GM19240 (cell line): ENCODE data around the gene MLF2.
"Not testable (repeated sequence)": the region's sequence is repeated elsewhere in the genome, so short reads cannot be mapped to it uniquely, and the experiment has no call there.

ENCODE experiments used
- DNase-seq: peaks from one replicate; pipeline ENCODE4 v3.0.0; 2011; ENCODE audit warnings: low spot score; ENCODE audit not compliant: insufficient read length

MLF2 gene

GRCh38 chr12:6735448-6736191 is 17.3 kb downstream of the MLF2 start:
- DNase-seq = peak; percentile 49

DNA sequence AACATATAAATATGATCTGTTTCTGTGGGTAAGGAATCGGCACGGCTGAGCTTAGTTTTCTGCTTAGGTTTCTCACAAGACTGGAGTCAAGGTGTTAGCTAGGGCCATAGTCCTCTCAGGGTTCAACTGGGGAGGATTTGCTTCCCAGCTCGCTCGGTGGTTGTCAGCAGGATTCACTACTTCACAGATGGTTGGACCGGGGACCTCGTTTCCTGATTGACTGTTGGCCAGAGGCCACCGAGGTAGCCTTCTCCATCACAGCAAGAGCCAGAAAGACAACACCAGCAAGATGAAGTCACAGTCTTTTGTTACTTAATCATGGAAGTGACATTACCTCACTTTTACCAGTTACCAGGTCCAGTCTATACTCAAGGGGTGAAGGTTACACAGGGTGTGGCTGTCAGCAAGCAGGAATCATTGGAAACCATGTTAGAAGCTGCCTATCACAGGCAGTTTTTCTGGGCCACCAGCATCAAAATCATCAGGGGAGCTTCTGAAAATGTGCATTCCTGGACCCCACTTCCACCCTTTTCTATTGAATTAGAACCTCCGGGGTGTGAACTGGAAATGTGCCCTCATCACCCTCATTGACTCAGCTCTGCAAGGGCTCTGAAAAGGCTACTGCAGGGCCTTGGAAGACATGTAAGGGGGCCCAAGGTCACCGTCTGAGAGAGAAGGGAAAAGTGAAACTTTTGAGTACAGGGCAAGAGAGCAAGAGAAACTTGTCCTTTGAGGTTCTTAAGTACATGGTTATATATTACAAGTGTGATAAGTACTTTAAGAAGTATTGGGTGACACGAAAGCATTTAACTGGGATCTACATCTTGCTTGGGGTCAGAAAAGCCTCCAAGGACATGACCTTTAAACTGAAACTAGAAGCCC is 18.2 kb downstream of the MLF2 start:
- no peak for DNase-seq

DNA sequence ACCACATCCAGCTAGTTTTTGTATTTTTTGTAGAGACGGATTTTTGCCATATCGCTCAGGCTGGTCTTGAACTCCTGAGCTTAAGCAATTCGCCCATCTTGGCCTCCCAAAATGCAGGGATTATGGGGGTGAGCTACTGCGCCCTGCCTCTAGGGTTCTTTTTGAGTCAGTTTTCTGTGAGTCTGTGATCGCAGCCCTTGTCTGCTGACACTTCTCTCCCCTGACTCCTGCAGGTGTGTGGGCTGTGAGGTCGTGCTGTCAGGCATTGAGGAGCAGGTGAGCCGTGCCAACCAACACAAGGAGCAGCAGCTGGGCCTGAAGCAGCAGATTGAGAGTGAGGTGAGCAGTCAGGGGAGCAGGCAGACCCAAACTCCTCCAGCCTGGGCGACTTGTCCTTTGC is 22.8 kb downstream of the MLF2 start:
- DNase-seq = no peak

DNA sequence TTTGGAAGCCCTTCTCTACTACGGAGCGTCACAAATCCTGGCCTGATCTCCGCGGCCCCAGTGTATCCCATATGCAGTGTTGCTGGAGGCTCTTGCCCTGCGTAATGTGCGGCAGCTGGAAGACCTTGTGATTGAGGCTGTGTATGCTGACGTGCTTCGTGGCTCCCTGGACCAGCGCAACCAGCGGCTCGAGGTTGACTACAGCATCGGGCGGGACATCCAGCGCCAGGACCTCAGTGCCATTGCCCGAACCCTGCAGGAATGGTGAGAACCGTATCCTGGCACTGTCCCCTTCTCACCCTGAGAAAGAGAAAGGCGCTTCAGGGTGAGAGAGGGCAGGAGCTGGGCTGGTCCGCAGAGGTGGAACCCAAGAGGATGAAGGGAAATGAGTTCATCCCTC is 23.8 kb downstream of the MLF2 start:
- DNase-seq = no peak

- DNase-seq = no peak
Observed at GRCh38 chr12:6725350-6725749, 27.6 kb downstream of the MLF2 start.

DNA sequence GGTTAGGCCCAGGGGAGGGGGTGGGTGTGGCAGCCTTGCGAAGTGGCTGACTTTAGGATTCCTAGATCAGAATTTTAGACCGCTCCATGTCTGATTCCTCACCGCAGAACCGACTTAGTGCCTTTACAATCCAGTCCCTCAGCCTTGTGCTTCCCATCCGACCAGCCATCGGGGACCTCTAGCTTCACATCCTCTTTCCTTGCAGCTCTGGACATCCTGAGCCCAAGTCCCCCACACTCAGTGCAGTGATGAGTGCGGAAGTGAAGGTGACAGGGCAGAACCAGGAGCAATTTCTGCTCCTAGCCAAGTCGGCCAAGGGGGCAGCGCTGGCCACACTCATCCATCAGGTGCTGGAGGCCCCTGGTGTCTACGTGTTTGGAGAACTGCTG is 28.5 kb downstream of the MLF2 start:
- DNase-seq = no peak

GRCh38 chr12:6723607-6724408 is 29.1 kb downstream of the MLF2 start, which contains the start of gene COPS7A:
Gene COPS7A (plus strand): TSS chr12:6724046. CDS start chr12:6724657, 611 bp downstream.
- DNase-seq = peak; percentile 97

DNA sequence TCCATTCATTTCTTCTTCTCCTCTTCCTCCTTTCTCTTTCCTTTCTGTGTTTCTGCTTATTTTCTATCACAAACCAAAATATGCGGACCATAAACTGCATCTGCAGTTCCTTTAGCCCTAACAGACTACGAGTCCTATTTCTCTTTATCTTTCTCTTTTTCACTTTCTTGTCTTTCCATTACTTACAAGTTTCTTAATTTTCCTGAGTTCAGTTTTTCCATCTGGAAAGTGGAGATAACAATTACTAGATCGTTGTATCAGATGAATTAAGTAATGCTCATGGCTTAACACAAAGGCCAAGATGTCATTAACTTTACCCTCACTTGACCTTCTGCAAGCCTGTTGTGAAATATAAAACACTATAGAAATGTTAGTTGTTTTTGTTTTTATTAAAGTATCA is 30.1 kb downstream of the MLF2 start:
- DNase-seq = no peak

GRCh38 chr12:6716874-6717437 is 36.0 kb downstream of the MLF2 start:
- DNase-seq = no peak

DNA sequence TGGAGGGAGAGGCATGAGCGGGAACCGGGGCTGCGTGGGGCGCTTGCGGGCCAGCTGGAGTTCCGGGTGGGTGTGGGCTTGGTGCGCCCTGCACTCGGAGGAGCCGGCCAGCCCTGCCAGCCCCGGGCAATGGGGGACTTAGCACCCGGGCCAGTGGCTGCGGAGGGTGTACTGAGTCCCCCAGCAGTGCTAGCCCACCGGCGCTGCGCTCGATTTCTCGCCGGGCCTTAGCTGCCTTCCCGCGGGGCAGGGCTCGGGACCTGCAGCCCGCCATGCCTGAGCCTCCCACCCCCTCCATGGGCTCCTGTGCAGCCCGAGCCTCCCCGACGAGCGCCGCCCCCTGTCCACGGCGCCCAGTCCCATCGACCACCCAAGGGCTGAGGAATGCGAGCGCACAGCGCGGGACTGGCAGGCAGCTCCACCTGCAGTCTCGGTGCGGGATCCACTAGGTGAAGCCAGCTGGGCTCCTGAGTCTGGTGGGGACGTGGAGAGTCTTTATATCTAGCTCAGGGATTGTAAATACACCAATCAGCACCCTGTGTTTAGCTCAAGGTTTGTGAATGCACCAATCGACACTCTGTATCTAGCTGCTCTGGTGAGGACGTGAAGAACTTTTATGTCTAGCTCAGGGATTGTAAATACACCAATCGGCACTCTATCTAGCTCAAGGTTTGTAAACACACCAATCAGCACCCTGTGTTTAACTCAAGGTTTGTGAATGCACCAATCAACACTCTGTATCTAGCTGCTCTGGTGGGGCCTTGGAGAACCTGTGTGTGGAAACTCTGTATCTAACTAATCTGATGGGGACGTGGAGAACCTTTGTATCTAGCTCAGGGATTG is 36.7 kb downstream of the MLF2 start:
- not testable (repeated sequence) for DNase-seq

DNA sequence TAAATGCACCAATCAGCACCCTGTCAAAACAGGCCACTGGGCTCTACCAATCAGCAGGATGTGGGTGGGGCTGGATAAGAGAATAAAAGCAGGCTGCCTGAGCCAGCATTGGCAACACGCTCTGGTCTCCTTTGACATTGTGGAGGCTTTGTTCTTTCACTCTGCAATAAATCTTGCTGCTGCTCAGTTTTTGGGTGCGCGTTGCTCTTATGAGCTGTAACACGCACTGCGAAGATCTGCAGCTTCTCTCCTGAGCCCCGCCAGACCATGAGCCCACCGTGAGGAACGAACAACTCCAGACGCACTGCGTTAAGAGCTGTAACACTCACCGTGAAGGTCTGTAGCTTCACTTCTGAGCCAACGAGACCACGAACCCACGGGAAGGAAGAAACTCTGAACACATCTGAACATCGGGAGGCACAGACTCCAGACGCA is 44.0 kb downstream of the MLF2 start:
- DNase-seq = no peak

DNA sequence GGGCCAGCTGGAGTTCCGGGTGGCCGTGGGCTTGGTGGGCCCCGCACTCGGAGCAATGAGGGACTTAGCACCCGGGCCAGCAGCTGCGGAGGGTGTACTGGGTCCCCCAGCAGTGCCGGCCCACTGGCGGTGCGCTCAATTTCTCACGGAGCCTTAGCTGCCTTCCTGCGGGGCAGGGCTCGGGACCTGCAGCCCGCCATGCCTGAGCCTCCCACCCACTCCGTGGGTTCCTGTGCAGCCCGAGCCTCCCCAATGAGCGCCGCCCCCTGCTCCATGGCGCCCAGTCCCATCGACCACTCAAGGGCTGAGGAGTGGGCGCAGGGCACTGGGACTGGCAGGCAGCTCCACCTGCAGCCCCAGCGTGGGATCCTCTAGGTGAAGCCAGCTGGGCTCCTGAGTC is 44.6 kb downstream of the MLF2 start:
- not testable (repeated sequence) for DNase-seq

DNA sequence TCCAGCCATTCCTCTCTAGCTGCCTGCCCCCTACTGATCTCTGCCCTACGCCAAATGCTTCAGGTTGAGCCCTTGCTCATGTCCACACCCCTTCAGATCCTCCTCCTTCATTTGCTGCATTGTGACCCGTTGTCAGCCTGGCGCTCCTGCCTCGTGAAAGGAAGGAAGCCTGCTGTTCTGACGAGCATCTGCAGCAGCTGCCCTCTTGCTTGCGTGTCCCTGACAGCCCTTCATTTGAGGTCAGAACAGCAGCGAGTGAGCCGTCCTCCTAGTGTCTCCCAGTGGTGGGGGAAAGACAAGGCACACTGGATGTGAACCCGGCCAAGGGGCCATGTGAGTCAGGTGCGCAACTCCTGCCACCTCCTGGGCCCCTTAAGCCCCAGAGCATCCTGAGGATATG is 49.3 kb downstream of the MLF2 start:
- DNase-seq = no peak

DNA sequence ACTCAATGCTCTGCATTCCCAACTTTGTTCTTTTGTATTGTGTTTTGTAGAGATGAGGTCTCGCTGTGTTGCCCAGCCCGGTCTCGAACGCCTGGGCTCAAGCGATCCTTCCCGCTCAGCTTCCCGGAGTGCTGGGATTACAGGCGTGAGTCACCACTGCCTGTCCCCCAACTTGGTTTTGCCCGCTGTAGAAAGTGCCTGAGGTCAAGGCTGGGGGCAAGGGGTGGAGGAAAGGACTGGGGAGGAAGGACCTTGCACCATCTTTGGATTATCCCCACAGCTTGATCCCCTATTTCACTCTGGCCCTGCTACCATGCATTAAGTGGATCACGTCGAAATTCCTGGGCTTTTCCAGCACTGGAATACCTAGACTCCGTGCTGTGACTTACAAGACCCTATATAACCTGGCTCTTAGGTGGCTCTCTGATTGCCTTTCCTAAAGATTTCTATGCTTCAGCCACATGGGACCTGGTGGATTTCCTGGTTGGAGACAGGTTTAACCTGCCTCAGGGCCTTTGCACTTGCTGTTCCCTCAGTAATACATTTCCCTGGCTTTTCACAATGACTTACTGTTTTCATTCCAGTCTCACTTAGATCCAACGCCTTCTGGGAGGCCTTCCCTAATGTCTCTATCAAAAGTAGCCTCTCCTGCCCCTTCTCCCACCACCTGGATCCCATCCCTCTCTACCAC is 51.7 kb downstream of the MLF2 start:
- DNase-seq = no peak

DNA sequence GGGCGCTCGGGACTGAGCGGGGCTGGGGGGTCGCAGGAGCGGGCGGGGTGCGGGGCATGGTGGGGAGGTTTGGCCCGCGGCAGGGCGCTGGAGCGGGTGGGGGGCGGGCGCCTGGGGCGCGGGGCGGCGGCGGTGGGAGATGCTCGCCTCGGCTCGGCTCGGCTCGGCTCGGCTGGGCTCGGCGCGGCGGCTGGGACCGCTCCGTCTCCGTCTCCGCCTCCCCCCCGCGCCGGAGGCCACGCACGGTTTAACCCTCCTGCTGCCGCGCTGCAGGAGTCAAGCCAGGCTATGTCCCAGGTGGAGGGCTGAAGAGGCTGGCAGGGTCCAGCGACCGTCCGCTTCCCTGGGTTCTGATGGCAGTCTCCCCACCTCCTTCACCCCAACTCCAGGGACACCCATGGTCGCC is 52.3 kb downstream of the MLF2 start, which contains the start of gene PIANP:
TSS of gene PIANP (minus strand) at position 170 of the 406 bp plus-strand sequence. CDS start 2,754 bp downstream, outside the sequence.
- DNase-seq = no peak

GRCh38 chr12:6699989-6700645 is 52.8 kb downstream of the MLF2 start:
- DNase-seq = no peak

DNA sequence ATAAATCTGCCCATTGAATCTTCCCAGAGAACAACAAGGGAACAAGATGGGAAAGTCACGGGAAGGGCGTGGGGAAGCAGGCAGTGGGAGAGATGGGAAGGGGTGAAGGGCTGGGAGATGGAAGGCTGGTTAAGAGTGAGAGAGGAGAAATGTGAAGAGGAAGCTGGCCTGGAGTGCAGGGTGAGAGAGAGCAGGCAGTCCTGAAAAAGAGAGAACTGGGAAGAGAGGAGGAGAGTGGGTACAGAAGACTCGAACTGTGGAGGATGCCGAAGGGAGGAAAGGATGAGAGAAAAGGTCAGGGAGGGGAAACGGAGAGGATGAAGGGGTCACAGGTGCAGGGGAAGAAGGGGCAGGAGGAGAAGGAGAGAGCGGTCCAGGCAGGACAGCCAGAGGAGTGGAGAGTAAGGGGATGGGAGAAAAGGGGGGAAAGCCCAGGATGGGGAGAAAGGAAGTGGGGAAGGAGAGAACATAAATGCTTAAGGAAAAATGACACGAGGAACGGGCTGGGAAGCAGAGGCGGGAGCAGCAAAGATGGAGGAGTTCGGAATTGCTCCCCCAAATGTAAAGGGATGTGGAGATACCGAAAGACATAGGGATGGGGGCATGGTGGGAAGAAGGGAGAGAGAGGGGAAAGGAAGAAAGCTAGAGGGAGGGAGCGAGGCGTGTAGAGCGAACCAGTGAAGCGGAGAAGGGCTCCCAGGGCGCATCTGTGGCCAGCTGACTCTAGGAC is 53.5 kb downstream of the MLF2 start:
- no peak for DNase-seq

DNA sequence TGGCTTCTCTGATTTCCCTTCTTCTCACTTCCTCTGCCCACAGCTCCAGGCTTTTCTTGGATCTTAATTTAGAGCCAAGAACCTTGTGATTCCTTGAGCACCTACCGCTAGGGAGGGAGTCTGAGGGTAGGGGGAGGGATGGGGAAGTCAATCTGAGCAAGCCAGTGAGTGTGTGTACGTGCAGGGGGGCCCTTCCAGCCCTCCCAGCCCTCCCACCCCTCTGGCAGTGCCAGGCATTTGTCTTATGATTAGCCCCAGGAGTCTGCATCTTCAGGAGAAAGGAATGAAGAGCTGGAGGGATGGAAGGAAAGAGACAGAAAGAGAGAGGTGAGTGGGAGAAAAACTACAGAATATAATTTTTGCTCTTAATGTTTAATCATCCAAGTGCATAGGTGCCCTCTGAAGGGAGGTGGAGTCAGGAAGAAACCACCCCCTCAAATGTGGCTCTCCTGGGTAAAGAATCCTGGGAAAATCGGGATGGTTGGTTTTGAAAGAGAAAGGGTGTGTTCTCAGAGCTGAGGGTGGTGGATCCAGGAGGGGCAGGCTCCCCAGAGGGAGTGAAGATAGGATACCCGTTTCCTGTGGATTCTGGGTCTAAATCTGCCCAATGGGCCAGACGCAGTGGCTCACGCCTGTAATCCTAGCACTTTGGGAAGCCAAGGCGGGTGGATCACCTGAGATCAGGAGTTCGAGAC is 54.4 kb downstream of the MLF2 start:
- no peak for DNase-seq
